Measurements from ENCODE around the gene MBOAT1.

MBOAT1 gene

DNA sequence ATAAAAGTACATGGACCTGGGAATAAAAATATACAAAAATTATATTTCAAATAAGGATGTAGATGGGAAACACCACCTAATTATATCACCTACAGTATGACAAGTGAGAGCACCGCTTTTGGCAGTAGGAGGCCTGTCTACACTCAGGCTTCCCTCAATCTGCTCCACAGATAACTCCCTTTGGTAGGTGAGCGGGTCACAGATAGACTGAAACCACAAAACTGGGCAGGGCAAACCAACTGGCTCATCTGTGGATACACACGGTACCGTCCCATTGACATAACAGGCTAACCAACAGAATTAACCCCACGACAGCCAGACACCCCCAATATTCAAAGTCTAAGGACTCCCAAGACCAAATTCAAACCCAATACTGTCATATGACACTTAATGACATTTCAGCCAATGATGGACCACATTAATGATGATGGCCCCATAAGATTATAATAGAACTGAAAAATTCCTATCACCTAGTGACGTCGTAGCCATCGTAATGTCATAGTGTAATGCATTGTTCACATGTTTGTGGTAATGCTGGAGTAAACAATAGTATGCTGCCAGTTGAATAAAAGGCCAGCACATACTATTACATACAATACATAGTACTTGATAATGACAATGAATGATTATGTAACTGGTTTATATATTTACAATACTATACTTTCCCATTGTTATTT lies 109.7 kb downstream of the MBOAT1 start:
- DNase-seq (ENCODE audit: low spot score): no peak

DNA sequence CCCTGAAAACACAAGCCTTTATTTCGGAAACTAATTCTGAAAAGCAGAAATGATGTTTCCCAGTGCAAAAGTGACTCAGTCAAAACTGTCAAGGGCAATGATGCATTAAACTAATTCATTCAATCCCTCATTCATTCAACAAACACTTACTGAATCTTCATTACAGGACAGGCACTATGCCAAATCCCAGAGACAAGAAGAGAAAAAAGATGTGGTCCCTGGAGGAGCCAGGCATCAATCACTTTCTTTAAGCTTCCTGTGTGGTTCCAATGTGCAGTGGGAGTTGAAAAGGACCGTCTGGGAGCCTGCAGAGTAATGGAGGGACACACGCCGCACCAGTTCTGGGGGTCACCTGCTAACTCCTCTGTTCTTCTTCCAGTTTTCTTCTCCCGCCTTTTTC lies 113.1 kb downstream of the MBOAT1 start:
- DNase-seq (ENCODE audit: low spot score): no peak

DNA sequence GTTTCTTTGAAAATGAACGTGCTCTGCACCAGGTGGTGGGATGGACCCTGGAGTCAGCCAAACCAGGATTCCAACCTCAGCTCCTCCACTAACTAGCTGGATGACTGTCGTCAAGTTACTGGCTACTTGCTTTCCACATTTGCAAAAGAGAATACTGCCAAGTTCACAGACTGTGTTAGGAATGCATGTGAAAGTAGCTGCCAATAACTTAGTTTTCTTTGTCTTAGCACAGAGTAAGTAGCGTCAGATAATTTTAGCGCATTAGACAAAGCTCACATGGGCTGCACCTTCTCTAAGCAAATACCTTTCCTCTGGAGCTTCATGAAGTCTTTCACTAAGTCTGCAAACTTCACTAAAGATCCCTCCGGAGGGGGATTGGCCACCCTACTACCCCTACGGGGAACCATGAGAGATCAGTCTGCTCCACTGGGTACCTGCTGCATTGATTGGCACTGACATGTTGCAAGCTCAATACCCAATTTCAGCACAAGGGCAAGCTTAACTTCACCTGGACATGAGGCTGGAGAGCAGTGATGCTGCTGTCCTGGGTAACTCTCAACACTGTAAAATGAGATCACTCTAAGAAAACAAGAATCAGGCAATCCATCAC lies 113.9 kb downstream of the MBOAT1 start:
- DNase-seq (ENCODE audit: low spot score): no peak

DNA sequence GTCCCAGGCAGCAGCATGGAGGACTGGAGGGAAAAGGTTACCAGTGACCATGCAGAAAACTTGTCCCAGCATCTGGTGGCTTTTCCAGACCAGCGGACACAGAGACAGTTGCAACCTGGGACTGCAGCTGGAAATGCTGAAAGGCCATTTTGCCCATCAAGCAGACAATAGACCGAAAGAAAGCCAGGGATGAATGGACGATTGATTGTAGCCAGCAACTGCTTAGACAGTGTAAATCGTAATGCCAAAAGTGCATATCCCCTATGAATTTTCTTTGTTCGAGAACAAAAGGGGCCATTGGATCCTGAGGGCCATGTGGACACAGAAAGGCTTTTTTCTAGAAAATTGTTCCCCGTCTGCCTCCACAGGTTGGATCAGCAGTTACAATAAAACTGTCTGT lies 115.7 kb downstream of the MBOAT1 start:
- no peak for DNase-seq (ENCODE audit: low spot score)

DNA sequence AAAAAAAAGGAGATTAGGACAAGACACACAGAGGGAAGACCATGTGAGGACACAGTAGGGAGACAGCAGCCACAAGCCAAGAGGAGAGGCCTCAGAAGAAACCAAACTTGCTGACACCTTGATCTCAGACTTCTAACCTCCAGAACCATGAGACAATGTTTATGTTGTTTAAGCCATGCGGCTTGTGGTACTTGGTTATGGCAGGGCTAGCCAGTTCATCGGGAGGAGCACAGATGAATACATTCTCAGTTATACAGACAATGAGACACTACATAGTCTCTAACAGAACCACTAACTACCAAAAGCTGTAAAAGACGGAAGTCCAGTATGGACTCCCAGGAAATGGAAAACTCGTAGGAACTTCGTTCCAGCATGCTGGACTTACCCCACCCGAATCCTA lies 116.8 kb downstream of the MBOAT1 start:
- DNase-seq (ENCODE audit: low spot score): no peak

DNA sequence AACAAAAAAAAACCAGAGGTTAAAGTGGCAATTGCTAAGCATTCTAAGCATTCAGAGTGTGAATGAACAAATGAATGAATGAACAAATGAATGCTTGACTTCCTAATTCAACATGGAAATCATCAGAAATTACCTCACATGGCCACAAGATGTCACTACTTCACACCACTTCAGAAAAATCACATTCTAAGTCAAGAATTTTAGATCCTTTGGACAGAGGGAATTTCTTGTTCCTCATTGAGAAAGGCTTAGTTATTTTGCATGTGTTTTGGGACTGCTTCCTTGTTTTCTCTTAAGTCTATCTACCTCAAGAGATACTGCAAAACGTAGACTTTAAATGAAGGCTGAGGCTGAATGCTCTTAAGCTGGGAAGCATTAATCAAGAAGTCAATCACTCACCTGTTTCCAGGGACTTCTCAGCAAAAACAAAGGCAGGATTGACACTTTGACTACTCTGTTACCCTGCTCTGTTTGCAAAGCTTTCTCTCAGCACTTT lies 120.2 kb downstream of the MBOAT1 start:
- peak; percentile 48 for DNase-seq (ENCODE audit: low spot score)

DNA sequence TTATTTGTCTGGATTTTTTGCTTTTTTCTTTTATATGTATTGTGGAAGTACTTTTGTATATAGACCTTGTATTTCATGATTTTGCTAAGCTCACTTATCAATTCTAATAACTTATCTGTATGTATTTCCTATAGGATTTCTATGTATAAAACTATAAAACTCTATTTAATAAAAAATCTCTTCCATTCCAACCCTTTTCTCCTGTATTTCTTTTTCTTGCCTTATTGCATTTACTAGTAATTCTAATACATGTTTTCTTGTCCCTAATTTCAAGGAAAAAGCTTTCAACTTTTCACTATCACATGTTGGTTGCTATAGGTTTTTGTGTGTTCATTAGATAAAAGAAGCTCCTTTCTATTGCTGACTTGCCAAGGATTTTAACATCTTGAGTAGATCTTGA lies 125.3 kb downstream of the MBOAT1 start:
- no peak for DNase-seq (ENCODE audit: low spot score)

DNA sequence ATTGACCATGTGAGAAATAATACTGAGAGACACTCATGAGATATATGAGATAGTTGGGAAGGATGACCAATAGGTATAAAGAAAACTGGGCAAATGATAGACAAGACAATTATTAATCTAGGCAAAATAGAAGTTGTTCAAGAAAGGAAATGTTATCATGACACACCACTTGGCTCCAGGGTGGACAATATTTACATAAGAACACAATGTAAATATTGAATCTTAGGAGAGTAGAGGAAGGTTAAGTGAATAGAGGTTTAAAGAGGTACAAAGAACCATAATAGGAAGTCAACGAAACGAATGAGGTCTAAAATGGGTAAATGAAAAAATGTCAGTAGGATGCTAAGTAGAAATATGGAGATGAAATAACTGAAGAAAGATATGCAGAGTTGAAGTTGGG lies 126.5 kb downstream of the MBOAT1 start:
- no peak for DNase-seq (ENCODE audit: low spot score)

DNA sequence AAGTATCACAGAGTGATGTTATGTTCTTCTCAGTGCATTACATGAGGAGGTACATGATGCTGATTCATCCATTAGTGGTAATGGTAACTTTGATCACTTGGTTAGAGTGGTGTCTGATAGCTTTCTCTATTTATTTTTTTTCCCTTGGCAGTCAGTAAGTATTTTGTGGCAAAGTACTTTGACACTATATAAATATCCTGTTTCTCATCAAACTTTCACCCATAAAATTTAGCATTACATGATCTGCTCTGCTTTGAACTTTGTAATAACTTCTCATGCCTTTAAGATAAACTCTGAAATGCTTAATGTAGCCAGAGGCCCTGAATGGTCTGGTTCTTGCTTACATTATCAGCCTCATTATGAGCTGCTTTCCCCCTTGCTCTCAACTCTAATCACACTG lies 127.9 kb downstream of the MBOAT1 start:
- DNase-seq (ENCODE audit: low spot score): no peak

DNA sequence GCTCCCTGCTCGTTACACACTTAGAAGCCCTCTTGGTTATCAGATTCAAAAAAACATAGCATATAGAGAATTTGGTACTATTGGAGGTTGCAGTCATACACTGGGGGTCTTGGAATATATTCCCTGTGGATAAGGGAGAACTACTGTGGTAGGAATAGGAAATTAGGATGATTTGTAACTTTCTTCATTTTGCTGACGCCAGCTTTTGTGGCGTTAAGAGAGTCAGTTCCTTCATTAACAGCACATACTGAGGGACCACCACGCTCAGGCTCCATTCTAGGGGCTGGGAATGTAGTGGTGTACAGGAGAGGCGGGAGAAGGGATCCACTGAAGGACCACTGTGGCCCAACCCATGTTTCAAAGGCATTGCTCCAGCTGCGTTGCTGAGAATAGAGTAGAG lies 140.3 kb downstream of the MBOAT1 start:
- DNase-seq (ENCODE audit: low spot score): no peak

DNA sequence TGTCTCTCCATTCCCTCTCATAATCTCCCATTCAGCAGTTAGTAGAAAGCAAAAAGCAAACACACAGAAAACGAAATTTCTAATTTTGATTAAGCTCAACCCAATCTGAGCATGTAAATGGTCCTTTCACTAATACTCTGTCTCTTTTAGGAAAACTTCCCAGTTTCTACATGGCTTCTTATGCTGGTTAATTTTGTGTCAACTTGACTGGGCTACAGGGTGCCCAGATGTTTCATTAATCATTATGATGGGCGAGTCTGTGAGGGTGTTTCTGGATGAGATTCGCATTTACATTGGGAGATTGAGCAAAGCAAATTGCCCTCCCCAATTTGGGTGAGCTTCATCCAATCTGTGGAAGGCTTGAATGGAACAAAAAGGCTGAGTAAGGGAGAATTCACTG lies 142.2 kb downstream of the MBOAT1 start:
- DNase-seq (ENCODE audit: low spot score): no peak

DNA sequence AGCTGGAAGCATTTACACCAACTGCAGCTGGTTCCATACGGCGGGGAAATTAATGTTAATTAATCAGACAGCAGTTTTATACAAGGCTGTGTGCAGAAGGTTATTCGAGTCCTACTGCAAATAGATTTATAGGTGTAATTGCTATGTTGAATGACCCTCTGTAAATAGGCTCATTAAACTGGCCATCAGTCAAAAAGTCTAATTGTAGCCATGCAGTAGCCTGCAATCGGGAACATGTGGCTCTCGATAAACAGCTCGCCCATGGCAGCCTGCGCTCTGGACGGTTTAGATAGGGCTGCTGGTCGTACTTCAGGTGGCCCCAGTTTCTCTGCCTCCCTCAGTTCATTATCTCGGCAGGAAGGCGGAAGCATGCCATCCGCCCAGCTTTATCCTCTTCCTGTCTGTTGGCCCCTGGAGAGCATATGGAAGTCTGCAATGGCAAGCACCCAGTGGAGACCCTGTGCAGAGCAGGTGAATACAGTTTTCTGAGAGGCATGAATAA lies 143.2 kb downstream of the MBOAT1 start:
- DNase-seq (ENCODE audit: low spot score): no peak

DNA sequence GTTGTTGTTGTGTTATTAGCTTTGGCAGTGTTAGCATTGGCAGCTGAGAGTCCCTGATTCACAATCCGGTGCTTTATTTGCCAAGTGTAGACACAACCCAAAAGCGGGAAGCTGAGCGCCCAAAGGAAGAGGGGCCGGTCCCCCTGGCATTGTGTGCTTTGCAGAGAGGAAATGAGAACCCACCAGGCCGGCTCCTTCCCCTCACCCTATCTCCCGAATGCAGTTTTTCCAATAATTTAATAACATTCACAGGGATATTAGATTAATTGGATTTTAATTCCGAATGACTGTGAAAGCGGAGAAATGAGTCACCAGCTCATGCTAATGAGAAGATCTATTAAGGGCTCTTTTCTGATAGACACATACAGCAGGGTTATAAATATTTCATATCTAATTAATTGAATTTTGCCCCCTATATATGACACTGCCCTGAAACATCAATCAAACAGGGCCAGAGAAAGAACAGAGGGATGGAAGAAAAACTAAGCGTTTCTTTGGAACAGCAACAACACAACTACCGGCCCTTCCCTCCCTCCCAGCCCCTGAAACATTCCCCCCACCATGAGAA lies 143.8 kb downstream of the MBOAT1 start:
- no peak for DNase-seq (ENCODE audit: low spot score)

DNA sequence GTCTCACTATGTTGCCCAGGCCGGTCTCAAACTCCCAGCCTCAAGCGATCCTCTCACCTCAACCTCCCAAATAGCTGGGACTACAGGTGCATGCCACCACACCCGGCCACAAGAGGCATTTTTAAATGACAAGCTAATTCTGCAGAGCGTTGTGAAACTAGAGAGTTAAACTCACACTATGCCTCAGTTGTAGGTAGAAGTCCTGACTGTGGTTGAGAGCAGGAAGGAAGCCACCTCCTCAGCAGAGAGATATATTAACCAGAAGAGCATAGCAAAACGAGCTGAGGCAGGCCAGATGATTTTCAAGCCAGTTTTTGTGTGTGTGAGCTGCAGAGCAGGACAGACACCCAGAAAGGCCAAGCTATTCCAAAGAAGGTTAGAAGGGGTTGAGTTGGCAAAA lies 150.3 kb downstream of the MBOAT1 start:
- DNase-seq (ENCODE audit: low spot score): no peak

DNA sequence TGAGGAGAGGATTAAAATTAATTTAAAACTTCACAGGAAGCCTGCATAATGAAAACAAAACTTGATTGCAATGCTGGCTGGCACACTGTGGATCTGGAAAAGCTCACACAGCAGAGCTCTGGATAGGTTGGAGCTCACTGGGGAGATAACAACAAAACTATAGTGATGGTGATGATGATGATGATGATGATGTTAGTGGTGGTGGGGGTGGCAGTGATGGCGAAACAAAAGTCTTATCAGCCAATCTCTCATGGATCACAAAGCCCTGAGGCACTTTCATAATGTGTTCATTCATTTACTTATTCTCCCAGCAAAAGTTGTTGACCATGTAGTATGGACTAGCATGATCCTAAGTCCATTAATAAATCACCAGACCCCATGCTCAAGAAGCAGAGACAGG lies 152.0 kb downstream of the MBOAT1 start:
- DNase-seq (ENCODE audit: low spot score): no peak

DNA sequence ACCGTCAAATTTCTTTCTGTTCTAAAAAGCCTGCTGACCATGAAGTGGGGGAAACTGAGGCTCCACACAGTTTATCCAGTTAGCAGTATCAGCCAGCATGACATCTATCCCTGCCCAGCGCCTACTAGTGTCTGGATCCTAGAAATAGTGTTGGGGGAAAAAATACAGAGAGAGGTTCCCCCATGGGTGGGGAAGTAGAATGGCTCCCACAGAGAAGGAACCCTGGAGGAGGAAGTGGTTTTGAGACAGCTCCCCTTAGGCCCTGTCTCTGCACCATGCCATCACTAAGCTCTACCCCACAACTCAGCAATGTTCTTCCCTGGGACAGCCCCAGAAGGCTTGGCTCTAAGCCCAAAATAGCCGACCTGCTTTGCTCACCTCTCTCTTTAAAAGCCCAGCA lies 153.4 kb downstream of the MBOAT1 start:
- no peak for DNase-seq (ENCODE audit: low spot score)

DNA sequence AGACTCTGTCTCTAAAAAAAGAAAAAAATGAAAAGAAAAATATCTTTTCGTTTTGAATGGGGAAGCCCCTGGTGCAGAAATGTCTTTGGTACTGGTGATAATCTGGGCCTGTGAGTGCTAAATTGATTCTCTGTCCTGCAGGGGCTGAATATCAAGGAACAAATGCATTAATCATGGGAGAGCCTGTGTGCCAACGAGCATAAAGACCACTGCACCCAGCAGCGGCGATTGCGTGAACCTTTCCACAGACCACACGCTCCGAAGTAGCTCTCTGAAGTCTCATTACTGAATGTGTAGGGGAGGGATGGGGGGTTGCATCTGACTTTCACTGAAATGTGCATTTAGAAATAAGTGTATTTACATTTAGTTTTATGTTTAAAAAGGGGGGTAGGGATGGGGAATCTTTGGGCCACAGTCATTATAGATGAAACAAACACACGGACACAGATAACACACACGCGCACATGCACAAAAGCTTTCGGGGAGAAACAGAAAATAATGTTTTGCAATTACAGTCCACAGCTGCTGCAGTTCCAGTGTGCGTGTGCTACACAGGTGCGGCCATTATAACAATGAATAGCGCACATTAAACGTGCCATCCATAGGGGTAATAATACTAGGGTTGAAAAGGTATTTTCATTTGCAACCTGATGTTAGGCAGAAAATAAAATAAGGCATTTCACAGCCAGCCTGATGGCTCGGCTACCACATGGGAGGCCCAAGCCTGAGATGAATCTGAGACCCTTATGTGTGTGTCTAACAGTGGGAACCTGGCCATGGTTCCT lies 154.0 kb downstream of the MBOAT1 start:
- DNase-seq (ENCODE audit: low spot score): no peak

DNA sequence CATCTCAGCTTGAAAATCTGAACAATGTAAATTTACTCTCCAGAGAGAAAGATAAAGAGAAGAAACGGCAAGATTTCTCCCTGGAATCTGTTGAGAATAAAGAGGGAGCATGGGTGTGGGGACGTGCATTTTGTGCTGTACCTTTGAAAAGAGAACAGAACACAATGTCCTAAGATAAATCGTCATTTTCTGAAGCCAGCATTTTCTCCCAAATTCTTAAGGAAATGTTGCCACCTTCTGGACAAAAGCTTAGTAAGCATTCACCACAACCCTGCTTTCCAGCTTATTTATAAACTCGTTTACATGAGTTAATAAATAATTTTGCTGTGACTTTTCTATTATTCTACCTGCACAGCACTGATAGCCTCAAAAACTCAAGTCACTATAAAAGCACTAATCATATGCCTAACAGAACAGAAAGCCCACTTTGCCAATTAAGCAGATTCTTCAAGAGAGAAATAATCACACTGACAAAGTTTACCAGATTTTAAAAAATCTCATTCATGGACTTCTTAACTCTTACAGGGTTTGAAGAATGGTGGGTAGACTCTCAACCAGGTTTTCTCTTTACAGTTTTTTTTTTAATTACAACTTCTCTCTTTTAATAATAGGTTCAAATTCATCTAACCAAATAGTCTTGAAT lies 155.8 kb downstream of the MBOAT1 start:
- peak; percentile 38 for DNase-seq (ENCODE audit: low spot score)

DNA sequence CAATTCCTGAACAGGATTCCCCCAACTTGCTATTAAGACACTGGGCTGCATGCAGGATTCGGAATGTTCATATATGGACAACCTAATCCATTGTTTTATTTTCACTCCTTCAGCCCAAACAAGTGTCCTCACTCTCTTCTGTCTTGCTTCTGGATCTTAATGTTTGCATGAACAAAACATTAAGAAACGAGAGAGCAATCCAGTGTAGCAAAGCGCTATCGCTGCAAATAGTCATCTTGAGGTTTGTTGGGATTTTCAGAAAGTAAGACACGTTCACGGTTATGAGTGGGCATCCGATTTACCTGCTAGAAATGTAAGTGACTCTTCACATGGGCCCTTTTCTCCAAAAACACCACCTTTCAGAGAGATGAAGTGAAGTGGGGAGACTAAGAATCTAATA lies 156.4 kb downstream of the MBOAT1 start:
- no peak for DNase-seq (ENCODE audit: low spot score)
